C4-2B (cell line): Measurements from ENCODE around the gene ALX4.
A peak's percentile ranks its signal among the peaks of the same experiment; 100 is the strongest.

Experiments used
- H3K27ac ChIP-seq: fragments of 450-650 bp; 2 replicates; pipeline ENCODE4 v1.5.1; 2017
- CTCF ChIP-seq: fragments of 450-650 bp; conservative IDR thresholded peaks from 2 replicates; pipeline ENCODE4 v1.5.1; 2017; ENCODE audit warnings: mild to moderate bottlenecking
- ZFX ChIP-seq: fragments of 450-650 bp; IDR thresholded peaks from 2 replicates; pipeline ENCODE4 v1.6.1; 2017

Gene ALX4

DNA sequence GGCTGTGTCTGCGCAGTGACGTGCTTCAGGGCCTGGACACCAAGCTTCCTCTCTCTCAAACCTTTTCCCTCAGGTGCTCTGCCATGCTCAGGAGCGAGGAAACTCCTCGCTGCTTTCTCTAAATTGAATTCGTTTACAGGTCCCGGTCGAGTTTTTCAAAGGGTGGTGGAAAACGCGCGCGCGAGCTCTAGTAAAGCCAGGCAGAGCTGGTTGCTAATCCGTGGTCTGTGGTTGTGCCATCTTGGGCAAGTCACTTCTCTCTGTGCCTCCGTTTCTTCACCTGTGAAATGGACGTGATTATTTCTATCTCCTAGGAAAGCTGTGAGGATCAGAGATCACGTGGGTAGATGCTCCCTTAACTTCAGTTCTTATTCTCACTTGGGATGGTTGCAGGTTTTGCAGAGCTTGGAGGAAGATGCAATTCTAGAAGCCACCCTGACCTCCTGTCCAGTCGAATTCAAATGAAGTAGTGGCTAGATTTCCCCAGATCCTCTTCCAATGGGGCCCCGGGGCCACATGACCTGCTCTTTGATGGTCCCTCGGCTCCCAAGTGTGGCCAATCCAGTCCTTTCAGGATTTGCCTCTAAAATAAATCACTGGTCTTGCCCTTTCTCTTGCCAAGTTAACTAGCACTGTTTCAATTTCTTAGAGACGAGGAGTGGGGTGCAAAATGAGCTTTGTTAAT lies 10.5 kb upstream of the ALX4 start:
- TF ChIP-seq ZFX = no peak
- TF ChIP-seq CTCF = no peak
- H3K27ac ChIP-seq = no peak overlapping the region

GRCh38 chr11:44319552-44320288 lies 9.8 kb upstream of the ALX4 start:
- TF ChIP-seq ZFX (no peak), CTCF (no peak)
- no peak overlapping the region for H3K27ac ChIP-seq

DNA sequence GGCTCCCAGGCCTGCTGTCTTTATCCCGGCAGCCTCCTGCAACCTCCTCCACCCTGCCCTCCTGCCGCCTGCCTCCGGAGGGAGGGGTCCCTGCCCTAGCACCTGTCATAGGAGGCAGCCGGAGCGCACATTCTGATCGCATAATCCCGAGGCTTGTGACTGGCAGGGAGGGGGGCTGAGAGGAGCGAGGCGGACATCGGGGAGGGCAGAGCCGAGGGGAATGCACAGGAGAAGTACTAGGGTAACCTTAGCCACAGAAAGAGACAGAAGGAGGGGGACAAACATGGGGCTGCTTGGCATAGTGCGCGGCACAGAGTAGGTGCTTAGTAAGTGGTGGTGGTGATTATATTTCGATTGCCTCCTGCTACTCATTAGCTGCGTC lies 9.2 kb upstream of the ALX4 start:
- H3K27ac ChIP-seq = no peak overlapping the region
- TF ChIP-seq CTCF = no peak
- TF ChIP-seq ZFX = no peak

GRCh38 chr11:44318369-44318768 lies 8.4 kb upstream of the ALX4 start:
- TF ChIP-seq CTCF = no peak
- no peak for TF ChIP-seq ZFX
- no peak overlapping the region for H3K27ac ChIP-seq

- H3K27ac ChIP-seq = peak overlapping the region; percentile 12; the same call in 1 of the 2 replicates
- TF ChIP-seq ZFX (no peak), CTCF (no peak)
These were observed 6.8 kb upstream of the ALX4 start for GRCh38 chr11:44316659-44317240.

- TF ChIP-seq CTCF (no peak), ZFX (no peak)
- H3K27ac ChIP-seq = no peak overlapping the region; the same call in 1 of the 2 replicates
These were observed 6.2 kb upstream of the ALX4 start for GRCh38 chr11:44315947-44316658.

GRCh38 chr11:44314733-44315132 lies 4.8 kb upstream of the ALX4 start:
- TF ChIP-seq ZFX = no peak
- no peak for TF ChIP-seq CTCF
- no peak overlapping the region for H3K27ac ChIP-seq
